WTC11 (cell line): ENCODE data around the gene SRPRB.

ENCODE experiments used
- CTCF ChIP-seq: fragments of 200-600 bp; IDR thresholded peaks from 2 replicates; pipeline ENCODE4 v1.8.0; 2022; ENCODE audit warnings: antibody characterized with exemption
- HMGXB4 ChIP-seq: sonication (generic); formaldehyde crosslinking; IDR thresholded peaks from 2 replicates; pipeline ENCODE4 v1.8.1; 2023; ENCODE audit warnings: mild to moderate bottlenecking, moderate library complexity, missing genetic modification reagents
- IRF2 ChIP-seq: sonication (generic); formaldehyde crosslinking; IDR thresholded peaks from 2 replicates; pipeline ENCODE4 v1.8.0; 2022; ENCODE audit warnings: low read depth, missing genetic modification reagents, borderline replicate concordance
- NR1H2 ChIP-seq: sonication (generic); formaldehyde crosslinking; IDR thresholded peaks from 2 replicates; pipeline ENCODE4 v1.9.0; 2021; ENCODE audit warnings: mild to moderate bottlenecking, moderate library complexity, missing genetic modification reagents
- NR2C2 ChIP-seq: sonication (generic); formaldehyde crosslinking; IDR thresholded peaks from 2 replicates; pipeline ENCODE4 v1.8.0; 2022; ENCODE audit warnings: mild to moderate bottlenecking, missing genetic modification reagents
- USF2 ChIP-seq: sonication (generic); formaldehyde crosslinking; IDR thresholded peaks from 2 replicates; pipeline ENCODE4 v1.8.1; 2023; ENCODE audit warnings: mild to moderate bottlenecking, missing genetic modification reagents, moderate library complexity
- ZNF416 ChIP-seq: fragments of 250-450 bp; sonication (Bioruptor Pico); IDR thresholded peaks from 2 replicates; pipeline ENCODE4 v1.9.0; 2021; ENCODE audit warnings: mild to moderate bottlenecking, inconsistent platforms

- no peak for TF ChIP-seq CTCF
- no peak for TF ChIP-seq ZNF416
- TF ChIP-seq NR1H2 (CRISPR knock-in tag), result no peak
- TF ChIP-seq NR2C2 (CRISPR knock-in tag), result no peak
- no peak for TF ChIP-seq IRF2
- no peak for TF ChIP-seq HMGXB4 (CRISPR knock-in tag)
- no peak for TF ChIP-seq USF2 (CRISPR knock-in tag)
Measured at GRCh38 chr3:133829310-133829707, 23.7 kb downstream of the SRPRB start.
